IPS-NIHi7 (cell line): ENCODE measurements around the gene DHPS.
"Not testable (repeated sequence)": the region's sequence is repeated elsewhere in the genome, so short reads cannot be mapped to it uniquely, and the experiment has no call there.

Experiments
- DNase-seq: peaks from one replicate; pipeline ENCODE4 v3.0.0; 2012; ENCODE audit warnings: mixed read lengths; ENCODE audit errors: extremely low spot score

The DHPS gene

GRCh38 chr19:12681074-12681987, at the start of gene DHPS:
DHPS (minus strand) TSS chr19:12681880; CDS start chr19:12681766, 114 bp downstream.
- peak; percentile 92 for DNase-seq

- no peak for DNase-seq
These were observed 49.7 kb upstream of the DHPS start for GRCh38 chr19:12731337-12731736.

GRCh38 chr19:12730064-12730463, 48.4 kb upstream of the DHPS start:
- no peak for DNase-seq

- no peak for DNase-seq
These were observed 46.2 kb upstream of the DHPS start for GRCh38 chr19:12727745-12728433.

- DNase-seq = no peak
These were observed 45.3 kb upstream of the DHPS start for GRCh38 chr19:12726988-12727316.

- DNase-seq = not testable (repeated sequence)
These were observed 43.9 kb upstream of the DHPS start for GRCh38 chr19:12725612-12726011.

- peak; percentile 81 for DNase-seq
These were observed 42.2 kb upstream of the DHPS start, which contains the start of gene TNPO2 for GRCh38 chr19:12723641-12724426. TNPO2 (minus strand) TSS chr19:12723932; CDS start chr19:12720977, 2,955 bp downstream.

- no peak for DNase-seq
These were observed 41.6 kb upstream of the DHPS start for GRCh38 chr19:12723381-12723640.

- peak; percentile 95 for DNase-seq
These were observed 41.1 kb upstream of the DHPS start for GRCh38 chr19:12722566-12723380.

GRCh38 chr19:12721656-12722565, 40.2 kb upstream of the DHPS start:
- DNase-seq = peak; percentile 73

- no peak for DNase-seq
These were observed 39.4 kb upstream of the DHPS start for GRCh38 chr19:12720851-12721655.

- no peak for DNase-seq
These were observed 38.6 kb upstream of the DHPS start for GRCh38 chr19:12720296-12720695.

- no peak for DNase-seq
These were observed 34.2 kb upstream of the DHPS start for GRCh38 chr19:12715929-12716328.

- DNase-seq = no peak
These were observed 33.4 kb upstream of the DHPS start for GRCh38 chr19:12715102-12715501.

- not testable (repeated sequence) for DNase-seq
These were observed 31.6 kb upstream of the DHPS start for GRCh38 chr19:12713304-12713703.

- not testable (repeated sequence) for DNase-seq
These were observed 30.4 kb upstream of the DHPS start for GRCh38 chr19:12712077-12712476.

- no peak for DNase-seq
These were observed 29.5 kb upstream of the DHPS start for GRCh38 chr19:12711187-12711586.

- no peak for DNase-seq
These were observed 27.0 kb upstream of the DHPS start for GRCh38 chr19:12708641-12709040.

GRCh38 chr19:12706332-12706718, 24.6 kb upstream of the DHPS start:
- no peak for DNase-seq
